ENCODE results near the gene RAB11FIP4.

RAB11FIP4 gene

GRCh38 chr17:31508288-31509094 lies 117.0 kb downstream of the RAB11FIP4 start:
- no peak for DNase-seq

GRCh38 chr17:31509095-31509804 lies 117.8 kb downstream of the RAB11FIP4 start:
- no peak for DNase-seq

- no peak for DNase-seq
These were observed 118.3 kb downstream of the RAB11FIP4 start for GRCh38 chr17:31509805-31510177.

- no peak for DNase-seq
These were observed 119.1 kb downstream of the RAB11FIP4 start for GRCh38 chr17:31510308-31511194.

GRCh38 chr17:31511195-31511578 lies 119.7 kb downstream of the RAB11FIP4 start:
- DNase-seq, result no peak

GRCh38 chr17:31511580-31511979 lies 120.1 kb downstream of the RAB11FIP4 start:
- DNase-seq, result no peak

- no peak for DNase-seq
These were observed 120.7 kb downstream of the RAB11FIP4 start for GRCh38 chr17:31512104-31512740.

GRCh38 chr17:31512796-31513195 lies 121.3 kb downstream of the RAB11FIP4 start:
- DNase-seq, result no peak

GRCh38 chr17:31513731-31514427 lies 122.4 kb downstream of the RAB11FIP4 start:
- no peak for DNase-seq

GRCh38 chr17:31515267-31515666 lies 123.8 kb downstream of the RAB11FIP4 start:
- no peak for DNase-seq

GRCh38 chr17:31517524-31517923 lies 126.0 kb downstream of the RAB11FIP4 start:
- DNase-seq, result no peak

- DNase-seq, result no peak
These were observed 127.0 kb downstream of the RAB11FIP4 start for GRCh38 chr17:31518478-31518877.

- DNase-seq, result no peak
These were observed 130.3 kb downstream of the RAB11FIP4 start for GRCh38 chr17:31521632-31522283.

- no peak for DNase-seq
These were observed 130.9 kb downstream of the RAB11FIP4 start for GRCh38 chr17:31522284-31522931.

GRCh38 chr17:31522987-31523495 lies 131.6 kb downstream of the RAB11FIP4 start:
- no peak for DNase-seq

GRCh38 chr17:31523862-31524730 lies 132.6 kb downstream of the RAB11FIP4 start:
- no peak for DNase-seq

- no peak for DNase-seq
These were observed 133.7 kb downstream of the RAB11FIP4 start for GRCh38 chr17:31524926-31525800.

GRCh38 chr17:31525801-31526549 lies 134.5 kb downstream of the RAB11FIP4 start:
- DNase-seq, result no peak

Measured in cortex of kidney (tissue), 1 donor.